ENCODE results near the gene ZNF791. TPM values are rescaled to one million over a fixed set of nuclear protein-coding genes. Genes with fewer than 3 reads are reported as not detected.
"Not testable (repeated sequence)": the region's sequence is repeated elsewhere in the genome, so short reads cannot be mapped to it uniquely, and the experiment has no call there.

Gene ZNF791
- total RNA-seq, 3 donors from 2014 or later: 22.4 to 35.3 (median 34.7) TPM

GRCh38 chr19:12617646-12618045, 6.9 kb downstream of the ZNF791 start:
- Histone ChIP-seq H3K36me3 (no peaks in the 10 kb centered on the region), H3K4me3 (no peak overlapping the region), H3K9me3 (no peaks in the 10 kb centered on the region), H3K27ac (no peak overlapping the region), H3K27me3 (no peaks in the 10 kb centered on the region), H3K4me1 (no peaks in the 10 kb centered on the region)
- intact Hi-C loops (cut with DNase I; ENCODE audit: low total_unique reads): no loop called here
- DNase-seq (ENCODE audit: low spot score in 2 of 2): no peak
- TF ChIP-seq CTCF (IDR thresholded peaks at IDR 0.05) (no peak), POLR2AphosphoS5 (IDR thresholded peaks at IDR 0.05) (no peak), POLR2A (IDR thresholded peaks at IDR 0.05) (no peak)

- H3K36me3 ChIP-seq; intact Hi-C loops (cut with DNase I; ENCODE audit: low total_unique reads); H3K27me3 ChIP-seq; DNase-seq (ENCODE audit: low spot score in 2 of 2); H3K4me3 ChIP-seq; H3K9me3 ChIP-seq; H3K4me1 ChIP-seq: not testable (repeated sequence)
- peak overlapping the region in 1 of 2 donors; percentile 43 for H3K27ac ChIP-seq
Measured at GRCh38 chr19:12621253-12622024, 10.7 kb downstream of the ZNF791 start.

DNA sequence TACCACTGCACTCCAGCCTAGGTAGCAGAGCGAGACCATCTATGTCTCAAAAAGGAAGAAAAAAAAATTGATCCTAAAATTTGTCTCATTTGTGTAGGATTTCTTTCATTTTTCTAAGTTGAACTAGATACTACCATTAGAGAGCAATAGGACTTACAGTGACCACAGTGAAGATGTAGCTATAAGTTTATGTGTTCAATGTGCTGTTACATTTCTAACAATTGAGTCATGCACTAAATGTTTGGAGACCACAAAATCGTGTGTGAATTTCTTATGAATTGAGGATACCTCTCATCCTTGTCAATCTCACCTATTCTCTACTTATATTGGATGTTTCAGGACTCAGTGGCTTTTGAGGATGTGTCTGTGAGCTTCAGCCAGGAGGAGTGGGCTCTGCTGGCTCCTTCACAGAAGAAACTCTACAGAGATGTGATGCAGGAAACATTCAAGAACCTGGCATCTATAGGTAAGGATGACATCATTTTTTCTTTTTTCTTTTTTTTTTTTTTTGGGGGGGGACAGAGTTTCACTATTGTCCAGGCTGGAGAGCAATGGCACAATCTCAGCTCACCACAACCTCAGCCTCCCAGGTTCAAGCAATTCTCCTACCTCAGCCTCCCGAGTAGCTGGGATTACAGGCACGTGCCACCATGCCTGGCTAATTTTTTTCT, 12.8 kb downstream of the ZNF791 start:
- no peak overlapping the region for H3K4me3 ChIP-seq

GRCh38 chr19:12626958-12627357, 16.2 kb downstream of the ZNF791 start:
- intact Hi-C loops (cut with DNase I; ENCODE audit: low total_unique reads): no loop called here
- H3K36me3 ChIP-seq: peaks cover 9% of the 10 kb centered on the region
- DNase-seq (ENCODE audit: low spot score in 2 of 2): no peak
- TF ChIP-seq CTCF (IDR thresholded peaks at IDR 0.05) (no peak), POLR2A (IDR thresholded peaks at IDR 0.05) (no peak), POLR2AphosphoS5 (IDR thresholded peaks at IDR 0.05) (no peak)
- no peaks in the 10 kb centered on the region for H3K27me3 ChIP-seq
- no peaks in the 10 kb centered on the region for H3K4me1 ChIP-seq
- no peak overlapping the region for H3K27ac ChIP-seq
- H3K9me3 ChIP-seq: peaks cover 0 to 25% of the 10 kb centered on the region in 2 donors
- no peak overlapping the region for H3K4me3 ChIP-seq

More for the DNA sequence above, 12.8 kb downstream of the ZNF791 start:
- TF ChIP-seq POLR2A (IDR thresholded peaks at IDR 0.05): no peak
- no peak for TF ChIP-seq CTCF (IDR thresholded peaks at IDR 0.05)
- no peak for TF ChIP-seq POLR2AphosphoS5 (IDR thresholded peaks at IDR 0.05)
- no peaks in the 10 kb centered on the region for H3K27me3 ChIP-seq
- no peaks in the 10 kb centered on the region for H3K4me1 ChIP-seq
- H3K27ac ChIP-seq: no peak overlapping the region
- intact Hi-C loops (cut with DNase I; ENCODE audit: low total_unique reads): no loop called here
- H3K9me3 ChIP-seq: peaks cover 0 to 16% of the 10 kb centered on the region in 2 donors
- no peak for DNase-seq (ENCODE audit: low spot score in 2 of 2)
- H3K36me3 ChIP-seq: peaks cover 9% of the 10 kb centered on the region

- Histone ChIP-seq H3K4me3 (no peak overlapping the region), H3K4me1 (no peaks in the 10 kb centered on the region), H3K9me3 (peaks cover 0 to 25% of the 10 kb centered on the region in 2 donors), H3K27me3 (no peaks in the 10 kb centered on the region), H3K36me3 (peaks cover 9% of the 10 kb centered on the region), H3K27ac (no peak overlapping the region)
- no peak for DNase-seq (ENCODE audit: low spot score in 2 of 2)
- TF ChIP-seq POLR2A (IDR thresholded peaks at IDR 0.05) (no peak), CTCF (IDR thresholded peaks at IDR 0.05) (no peak), POLR2AphosphoS5 (IDR thresholded peaks at IDR 0.05) (no peak)
- intact Hi-C loops (cut with DNase I; ENCODE audit: low total_unique reads): no loop called here
Measured at GRCh38 chr19:12628040-12629022, 17.6 kb downstream of the ZNF791 start.
